BE2C (cell line): ENCODE results near the gene RAPSN.
"Not testable (repeated sequence)": the region's sequence is repeated elsewhere in the genome, so short reads cannot be mapped to it uniquely, and the experiment has no call there.

Source experiments
- DNase-seq: peaks from one replicate; pipeline ENCODE4 v3.0.0-alpha.2; 2020
- H3K27me3 ChIP-seq: fragments of 250-450 bp; sonication (Bioruptor Pico); 2 replicates; pipeline ENCODE4 v1.5.1; 2020; ENCODE audit warnings: mild to moderate bottlenecking
- H3K36me3 ChIP-seq: fragments of 250-450 bp; sonication (Bioruptor Pico); 2 replicates; pipeline ENCODE4 v1.5.1; 2020; ENCODE audit warnings: mild to moderate bottlenecking
- H3K4me1 ChIP-seq: fragments of 250-450 bp; sonication (Bioruptor Pico); 2 replicates; pipeline ENCODE4 v1.5.1; 2020
- H3K4me3 ChIP-seq: 2 replicates; pipeline ENCODE4 v1.5.1; 2011; ENCODE audit warnings: low read depth, low read length
- H3K9me3 ChIP-seq: fragments of 250-450 bp; sonication (Bioruptor Pico); 2 replicates; pipeline ENCODE4 v1.5.1; 2020
- TF ChIP-seq, protein P1 (sequence below): IDR thresholded peaks from 2 replicates; pipeline ENCODE4 v1.5.1; 2012; ENCODE audit warnings: mild to moderate bottlenecking, low read depth, low read length

RAPSN gene

DNA sequence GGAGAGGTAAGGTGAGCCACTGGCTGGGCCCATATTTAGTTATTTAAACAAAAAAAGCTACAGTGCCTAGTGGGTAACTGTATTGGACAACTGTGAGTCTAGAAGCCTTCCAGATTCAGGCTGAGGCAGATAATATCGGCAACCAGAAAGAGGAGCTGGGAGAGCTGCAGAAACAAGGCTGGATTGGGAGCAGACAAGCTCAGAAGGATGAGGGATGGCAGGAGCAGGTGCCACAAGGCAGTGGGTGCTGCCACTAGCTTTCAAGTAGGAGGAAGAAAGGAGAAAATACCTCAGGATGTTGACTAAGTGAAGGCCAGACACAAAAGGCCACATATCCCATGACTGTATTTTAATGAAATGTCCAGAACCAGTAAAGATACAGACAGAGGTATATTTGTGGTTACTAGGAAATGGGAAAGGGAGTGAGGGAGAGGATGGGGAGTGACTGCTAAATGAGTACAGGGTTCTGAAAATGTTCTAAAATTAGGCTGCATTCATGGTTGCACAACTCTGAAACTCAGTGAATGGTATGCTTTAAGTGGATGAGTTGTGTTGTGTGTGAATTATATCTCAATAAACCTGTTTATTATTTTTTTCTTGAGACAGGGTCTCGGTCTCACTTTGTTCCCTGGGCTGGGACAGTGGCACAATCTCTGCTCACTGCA is 11.8 kb upstream of the RAPSN start:
- TF ChIP-seq, protein P1, sequence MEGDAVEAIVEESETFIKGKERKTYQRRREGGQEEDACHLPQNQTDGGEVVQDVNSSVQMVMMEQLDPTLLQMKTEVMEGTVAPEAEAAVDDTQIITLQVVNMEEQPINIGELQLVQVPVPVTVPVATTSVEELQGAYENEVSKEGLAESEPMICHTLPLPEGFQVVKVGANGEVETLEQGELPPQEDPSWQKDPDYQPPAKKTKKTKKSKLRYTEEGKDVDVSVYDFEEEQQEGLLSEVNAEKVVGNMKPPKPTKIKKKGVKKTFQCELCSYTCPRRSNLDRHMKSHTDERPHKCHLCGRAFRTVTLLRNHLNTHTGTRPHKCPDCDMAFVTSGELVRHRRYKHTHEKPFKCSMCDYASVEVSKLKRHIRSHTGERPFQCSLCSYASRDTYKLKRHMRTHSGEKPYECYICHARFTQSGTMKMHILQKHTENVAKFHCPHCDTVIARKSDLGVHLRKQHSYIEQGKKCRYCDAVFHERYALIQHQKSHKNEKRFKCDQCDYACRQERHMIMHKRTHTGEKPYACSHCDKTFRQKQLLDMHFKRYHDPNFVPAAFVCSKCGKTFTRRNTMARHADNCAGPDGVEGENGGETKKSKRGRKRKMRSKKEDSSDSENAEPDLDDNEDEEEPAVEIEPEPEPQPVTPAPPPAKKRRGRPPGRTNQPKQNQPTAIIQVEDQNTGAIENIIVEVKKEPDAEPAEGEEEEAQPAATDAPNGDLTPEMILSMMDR, result no peak
- no peaks in the 10 kb centered on the region for H3K27me3 ChIP-seq
- no peaks in the 10 kb centered on the region for H3K4me1 ChIP-seq
- no peaks in the 10 kb centered on the region for H3K36me3 ChIP-seq
- DNase-seq, result no peak
- H3K4me3 ChIP-seq, result no peak overlapping the region
- H3K9me3 ChIP-seq, result no peaks in the 10 kb centered on the region

DNA sequence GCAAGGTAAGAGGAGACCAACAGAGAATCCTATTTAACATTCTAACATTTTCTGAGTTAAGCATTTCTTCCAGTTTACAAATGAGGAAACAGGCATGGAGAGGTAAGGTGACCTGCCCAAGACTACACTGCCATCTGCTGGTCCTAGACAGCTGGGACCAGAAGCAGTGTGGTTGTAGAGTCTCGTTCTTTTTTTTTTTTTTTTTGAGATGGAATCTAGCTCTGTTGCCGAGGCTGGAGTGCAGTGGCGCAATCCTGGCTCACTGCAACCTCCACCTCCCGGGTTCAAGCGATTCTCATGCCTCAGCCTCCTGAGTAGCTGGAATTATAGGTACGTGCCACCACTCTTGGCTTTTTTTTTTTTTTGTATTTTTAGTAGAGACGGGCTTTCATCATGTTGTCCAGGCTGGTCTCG is 5.3 kb upstream of the RAPSN start:
- TF ChIP-seq, protein P1, result peak; percentile 78
- DNase-seq, result peak; percentile 74
- H3K4me3 ChIP-seq, H3K27me3 ChIP-seq, H3K4me1 ChIP-seq, H3K36me3 ChIP-seq, H3K9me3 ChIP-seq: not testable (repeated sequence)

DNA sequence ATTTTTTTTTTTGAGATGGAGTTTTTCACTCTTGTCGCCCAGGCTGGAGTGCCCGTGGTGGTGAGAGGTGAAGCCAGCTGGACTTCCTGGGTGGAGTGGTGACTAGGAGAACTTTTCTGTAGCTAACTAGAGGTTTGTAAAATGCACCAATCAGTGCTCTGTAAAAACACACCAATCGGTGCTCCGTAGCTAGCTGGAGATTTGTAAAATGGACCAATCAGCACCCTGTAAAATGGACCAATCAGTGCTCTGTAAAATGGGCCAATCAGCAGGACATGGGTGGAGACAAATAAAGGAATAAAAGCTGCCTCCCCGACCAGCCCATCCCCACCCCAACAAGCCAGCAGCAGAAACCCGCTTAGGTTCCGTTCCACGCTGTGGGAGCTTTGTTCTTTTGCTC is 4.4 kb upstream of the RAPSN start:
- Histone ChIP-seq H3K4me1 (no peaks in the 10 kb centered on the region), H3K36me3 (no peaks in the 10 kb centered on the region), H3K9me3 (no peaks in the 10 kb centered on the region), H3K4me3 (no peak overlapping the region), H3K27me3 (no peaks in the 10 kb centered on the region)
- DNase-seq, result no peak
- TF ChIP-seq, protein P1, result no peak

DNA sequence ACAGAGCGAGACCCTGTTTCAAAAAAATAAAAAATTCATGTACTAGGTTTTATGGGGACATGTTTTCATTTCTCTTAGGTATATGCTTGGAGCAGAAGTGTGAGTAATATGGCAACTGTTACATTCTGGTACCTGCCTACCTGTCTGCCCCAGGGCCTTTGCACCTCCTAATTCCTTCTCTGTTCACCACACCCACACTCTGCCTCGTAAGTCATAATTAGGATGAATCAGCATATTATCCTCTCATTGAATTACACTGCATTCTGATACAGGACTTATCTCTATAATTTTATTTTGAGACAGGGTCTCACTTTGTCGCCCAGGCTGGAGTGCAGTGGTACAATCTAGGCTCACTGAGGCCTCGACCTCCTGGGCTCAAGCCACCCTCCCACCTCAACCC is 3.1 kb upstream of the RAPSN start:
- TF ChIP-seq, protein P1, result no peak

DNA sequence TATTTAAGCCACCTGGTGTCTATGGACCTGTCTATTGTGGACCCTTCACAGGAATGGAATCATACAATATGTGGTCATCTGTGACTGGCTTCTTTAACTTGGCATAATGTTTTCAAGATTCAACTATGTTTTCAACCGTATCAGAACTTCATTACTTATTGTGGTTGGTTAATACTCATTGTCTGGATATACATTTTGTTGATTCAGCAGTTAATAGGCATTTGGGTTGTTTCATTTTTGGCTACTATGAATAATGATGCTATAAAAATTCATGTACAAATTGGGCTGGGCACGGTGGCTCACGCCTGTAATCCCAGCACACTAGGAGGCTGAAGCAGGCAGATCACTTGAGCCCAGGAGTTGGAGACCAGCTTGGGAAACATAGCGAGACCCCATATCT is 2.5 kb upstream of the RAPSN start:
- DNase-seq, result no peak
- no peaks in the 10 kb centered on the region for H3K36me3 ChIP-seq
- TF ChIP-seq, protein P1, result no peak

More for the DNA sequence above, 3.1 kb upstream of the RAPSN start:
- no peaks in the 10 kb centered on the region for H3K9me3 ChIP-seq
- H3K36me3 ChIP-seq, result no peaks in the 10 kb centered on the region
- no peaks in the 10 kb centered on the region for H3K27me3 ChIP-seq
- no peak for DNase-seq
- H3K4me3 ChIP-seq, result no peak overlapping the region
- no peaks in the 10 kb centered on the region for H3K4me1 ChIP-seq

DNA sequence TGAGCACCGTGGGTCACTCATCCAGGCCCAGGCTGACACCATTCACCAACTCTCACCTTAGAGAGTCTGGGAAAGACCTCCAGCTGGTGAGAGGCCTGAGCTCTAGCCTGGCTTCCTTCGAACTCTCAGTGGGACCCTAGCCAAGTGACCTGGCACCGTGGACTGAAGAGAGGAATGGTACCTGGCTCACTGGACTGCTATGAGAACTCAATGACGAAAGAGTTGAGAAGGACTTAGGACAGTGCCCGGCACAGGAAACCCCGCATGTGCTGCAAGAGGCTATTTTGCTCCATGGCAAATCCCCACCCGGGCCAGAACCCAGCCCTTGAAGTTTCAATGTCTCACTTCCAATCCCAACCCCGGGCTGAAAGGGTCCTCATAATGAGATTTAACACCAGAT is 605 bp upstream of the RAPSN start:
- TF ChIP-seq, protein P1, result no peak
- no peak for DNase-seq
- no peaks in the 10 kb centered on the region for H3K27me3 ChIP-seq
- no peak overlapping the region for H3K4me3 ChIP-seq
- H3K4me1 ChIP-seq, result no peaks in the 10 kb centered on the region
- no peaks in the 10 kb centered on the region for H3K9me3 ChIP-seq
- H3K36me3 ChIP-seq, result no peaks in the 10 kb centered on the region

More for the DNA sequence above, 2.5 kb upstream of the RAPSN start:
- no peaks in the 10 kb centered on the region for H3K9me3 ChIP-seq
- H3K4me1 ChIP-seq, result no peaks in the 10 kb centered on the region
- no peaks in the 10 kb centered on the region for H3K27me3 ChIP-seq
- no peak overlapping the region for H3K4me3 ChIP-seq
